Hindlimb muscle (tissue), 1 donor: ENCODE results near the gene LOXHD1. TPM values are rescaled to one million over a fixed set of nuclear protein-coding genes. Genes with fewer than 3 reads are reported as not detected.

Experiments used
- DNase-seq: peaks from one replicate; pipeline ENCODE4 v3.0.0-alpha.2; 2013
- polyA plus RNA-seq: library from polyadenylated mRNA; unstranded; fragments of 120-200 nt; gene quantifications from one replicate; pipeline ENCODE4 v1.2.1, GENCODE V29; 2013; ENCODE audit not compliant: insufficient read length

The LOXHD1 gene
- polyA plus RNA-seq, 1 donor = 2.8 TPM

DNA sequence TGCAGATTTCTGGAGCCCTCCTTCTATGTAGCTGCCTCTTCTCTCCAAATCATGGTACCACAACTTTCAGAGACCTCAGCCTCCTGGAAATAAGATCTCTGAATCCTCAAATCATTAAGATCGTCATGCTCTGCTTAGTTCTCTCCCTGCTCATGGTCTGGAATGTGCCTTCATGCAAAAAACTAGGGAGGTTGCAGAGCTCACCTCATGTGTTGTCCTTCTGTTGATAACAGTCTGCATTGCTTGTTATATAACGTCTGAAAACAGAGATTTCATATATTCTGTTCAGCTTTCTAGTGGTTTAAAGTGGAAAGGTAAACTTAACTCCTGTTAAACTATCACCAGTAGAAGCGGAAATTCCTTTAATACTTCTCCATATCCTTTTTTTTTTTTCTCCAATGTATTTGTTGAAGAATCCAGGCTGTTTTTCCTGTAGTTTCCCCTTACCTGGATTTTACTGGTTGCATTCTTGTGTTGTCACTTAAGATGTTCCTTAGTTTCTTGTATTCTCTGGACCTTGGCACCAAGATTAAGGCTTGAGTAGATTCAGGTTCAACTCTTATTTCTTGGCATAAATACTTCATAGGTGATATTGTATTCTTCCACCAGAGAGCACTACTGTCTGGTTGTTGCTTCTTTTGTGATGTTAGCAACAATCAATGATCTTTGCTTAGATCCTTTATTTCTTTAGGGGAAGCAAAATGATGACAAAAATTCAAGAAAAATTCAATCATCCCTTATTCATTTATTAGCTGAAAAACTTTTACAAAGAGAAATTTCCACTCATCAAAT, 211.3 kb downstream of the LOXHD1 start:
- no peak for DNase-seq

DNA sequence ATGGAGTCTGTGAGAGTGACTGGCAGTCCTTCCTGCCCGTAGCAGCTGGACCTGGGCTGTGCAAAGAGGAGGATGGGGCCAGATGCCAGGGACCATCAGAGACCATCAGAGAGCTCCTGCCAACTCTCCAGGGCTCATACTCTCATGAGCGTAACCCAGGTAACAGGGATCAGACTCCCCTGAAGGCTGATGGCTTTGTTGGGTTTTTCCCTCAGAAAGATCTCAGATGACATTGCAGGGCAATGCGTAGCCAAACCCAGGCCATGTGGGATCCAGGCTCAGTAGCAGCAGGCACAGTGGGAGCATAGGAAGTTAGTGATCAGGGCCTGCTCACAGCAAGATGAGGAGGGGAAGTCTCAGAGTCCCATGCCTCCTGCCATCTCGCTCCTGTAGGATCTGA, 218.0 kb downstream of the LOXHD1 start:
- no peak for DNase-seq

DNA sequence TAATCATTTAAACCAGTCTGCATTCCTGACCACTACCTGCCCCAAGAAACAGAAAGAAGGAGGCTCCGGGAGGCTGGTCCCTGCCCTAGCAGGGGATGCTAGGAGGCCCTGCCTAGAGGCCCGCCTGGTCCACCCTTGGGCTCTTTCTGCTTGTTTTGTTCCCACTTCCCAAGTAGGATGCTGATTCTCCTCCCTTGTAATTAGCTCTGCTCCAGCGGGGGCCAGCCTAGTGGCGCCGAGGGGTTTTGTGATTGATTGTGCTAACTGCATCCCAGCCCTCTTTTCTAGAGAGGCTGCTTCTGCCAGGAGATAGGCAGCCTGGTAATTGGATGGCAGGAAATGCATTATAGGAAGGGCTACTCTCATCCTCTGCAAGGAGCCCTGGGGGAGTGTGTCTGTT, 220.0 kb downstream of the LOXHD1 start:
- DNase-seq = no peak

DNA sequence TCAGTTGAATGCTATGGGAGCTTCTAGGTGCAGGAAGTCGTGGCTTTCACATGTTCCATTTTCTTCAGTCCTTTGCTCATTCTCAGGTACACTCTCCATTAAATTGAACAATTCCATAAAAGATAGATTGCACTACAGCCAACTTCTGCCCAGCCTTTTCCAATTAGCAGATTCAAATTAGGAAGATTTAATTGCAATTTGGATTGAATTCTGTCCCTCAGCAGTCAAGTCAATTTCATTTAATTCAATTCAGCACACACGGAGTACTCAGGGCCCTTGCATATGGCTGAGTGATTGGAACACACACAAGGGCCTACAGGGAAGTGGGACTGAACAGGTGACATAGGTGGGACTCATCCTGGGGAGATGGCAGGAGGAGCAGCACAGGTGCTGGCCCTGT, 220.4 kb downstream of the LOXHD1 start:
- DNase-seq = no peak

DNA sequence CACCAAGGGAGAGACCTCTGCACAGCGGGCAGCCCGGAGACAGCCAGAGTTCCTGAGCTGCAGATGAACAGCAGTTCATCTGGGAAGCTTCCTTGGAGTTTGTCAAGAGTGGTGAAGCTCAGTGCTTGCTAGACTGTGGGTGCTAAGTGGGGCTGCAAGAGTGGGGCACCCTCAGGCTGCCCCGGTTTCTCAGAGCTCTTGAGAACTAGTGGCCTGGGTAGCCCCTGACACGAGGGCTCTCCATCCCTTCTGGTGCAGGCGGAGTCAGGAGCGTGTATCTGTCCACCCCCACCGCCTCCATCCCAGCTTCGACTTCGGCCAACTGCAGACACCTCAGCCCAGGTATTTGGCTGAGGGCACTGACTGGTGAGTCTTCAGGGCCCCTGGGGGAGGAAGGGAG, 222.0 kb downstream of the LOXHD1 start:
- no peak for DNase-seq

DNA sequence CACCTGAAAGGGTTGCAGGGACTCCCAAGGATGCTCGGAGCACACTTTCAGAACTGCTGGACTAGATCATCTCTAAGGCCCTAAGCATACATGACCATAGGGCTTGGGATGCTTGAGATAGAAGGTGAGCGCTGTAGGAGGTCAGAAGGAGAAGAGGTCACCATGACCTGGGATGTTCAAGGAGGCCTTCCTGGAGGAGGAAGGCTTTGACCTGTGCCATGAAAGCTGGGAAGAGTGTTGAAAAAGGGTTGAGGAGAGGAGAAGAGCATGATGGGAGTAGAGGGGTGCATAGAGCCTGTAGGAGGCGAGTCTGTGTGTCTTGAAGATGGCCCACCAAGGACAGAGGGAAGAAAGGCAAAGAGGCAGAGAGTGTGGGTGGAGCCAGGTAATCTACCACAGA, 222.4 kb downstream of the LOXHD1 start:
- no peak for DNase-seq

DNA sequence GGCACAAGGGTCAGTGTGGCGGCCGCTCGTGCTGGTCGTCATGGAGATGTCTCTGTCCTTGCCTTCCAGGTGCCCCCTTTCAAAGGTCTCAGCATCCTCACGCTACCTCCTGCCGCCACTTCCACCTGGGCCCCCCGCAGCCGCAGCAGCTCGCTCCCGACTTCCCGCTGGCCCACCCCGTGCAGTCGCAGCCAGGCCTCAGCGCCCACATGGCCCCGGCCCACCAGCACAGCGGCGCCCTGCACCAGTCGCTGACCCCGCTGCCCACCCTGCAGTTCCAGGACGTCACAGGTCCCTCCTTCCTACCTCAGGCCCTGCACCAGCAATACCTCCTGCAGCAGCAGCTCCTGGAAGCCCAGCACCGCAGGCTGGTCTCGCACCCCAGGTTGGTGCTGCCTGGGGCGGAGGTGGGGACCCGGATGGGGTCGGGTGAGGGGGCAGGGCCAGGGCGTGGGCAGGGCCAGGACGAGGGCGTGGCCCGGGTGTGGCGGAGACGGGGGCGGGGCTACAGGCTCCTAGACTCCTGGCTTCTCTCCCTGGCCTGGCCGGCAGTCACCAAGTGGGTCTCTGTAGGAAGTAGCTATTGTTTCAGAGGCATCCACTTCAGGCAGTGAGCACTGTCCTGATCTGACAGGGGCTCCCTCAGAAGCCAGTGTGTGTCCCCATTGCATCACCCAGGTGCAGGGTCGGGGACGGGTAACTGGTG, 223.7 kb downstream of the LOXHD1 start:
- no peak for DNase-seq

DNA sequence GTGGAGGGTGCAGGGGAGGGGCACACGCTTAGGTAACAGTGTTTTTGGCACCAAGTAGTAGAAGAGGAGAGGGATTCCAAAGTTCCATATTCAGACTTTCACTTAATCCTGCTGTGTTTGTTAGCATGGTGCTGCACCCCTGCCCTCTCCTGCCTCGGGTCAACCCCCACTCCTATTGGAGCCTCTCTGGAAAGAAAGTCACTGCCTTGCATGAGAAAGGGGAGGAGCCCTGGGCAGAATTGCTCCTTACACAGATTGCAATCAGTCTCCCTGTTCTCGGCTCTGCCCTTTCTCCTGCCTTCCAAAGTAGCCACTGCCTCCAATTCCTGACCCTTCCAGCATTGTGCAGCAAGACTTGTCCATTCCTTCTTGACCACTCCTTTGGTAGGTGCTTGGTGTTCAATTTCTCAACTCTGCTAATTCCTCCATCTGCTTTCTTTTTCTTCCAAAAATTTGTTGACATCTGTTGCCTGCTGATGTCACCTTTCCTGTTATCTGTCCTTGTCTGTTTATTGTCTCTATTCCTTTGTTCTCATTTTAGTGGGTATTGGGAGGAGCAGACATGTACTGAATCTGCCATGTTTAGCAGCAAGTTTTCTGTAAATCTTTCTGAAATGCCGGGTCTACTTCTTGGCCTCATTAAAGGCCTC, 225.4 kb downstream of the LOXHD1 start:
- no peak for DNase-seq

DNA sequence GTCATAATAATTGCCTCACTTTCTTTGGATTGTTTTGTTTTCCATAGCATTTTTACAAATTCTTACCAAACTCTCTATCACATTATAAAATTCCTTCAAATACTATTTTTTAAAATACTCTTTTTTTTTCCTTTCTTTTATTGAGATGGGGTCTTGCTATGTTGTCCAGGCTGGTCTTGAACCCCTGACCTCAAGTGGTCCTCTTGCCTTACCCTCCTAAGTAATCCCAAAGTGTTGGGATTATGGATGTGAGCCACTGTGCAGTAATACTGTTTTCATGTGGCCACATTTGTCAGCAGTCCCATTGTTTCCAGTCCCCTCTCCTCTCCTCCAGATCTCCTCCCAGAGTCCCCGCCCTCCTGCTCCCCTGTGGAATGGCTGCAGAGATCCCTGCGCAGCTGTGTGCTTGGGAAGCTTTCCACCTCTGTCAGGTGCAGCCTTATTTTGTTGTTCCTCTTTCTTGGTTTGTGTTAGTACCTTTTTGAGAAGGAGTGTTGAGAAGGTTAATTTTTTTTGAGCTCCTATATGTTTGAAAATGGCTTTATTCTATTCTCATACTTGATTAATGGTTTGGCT, 227.3 kb downstream of the LOXHD1 start:
- DNase-seq = no peak

DNA sequence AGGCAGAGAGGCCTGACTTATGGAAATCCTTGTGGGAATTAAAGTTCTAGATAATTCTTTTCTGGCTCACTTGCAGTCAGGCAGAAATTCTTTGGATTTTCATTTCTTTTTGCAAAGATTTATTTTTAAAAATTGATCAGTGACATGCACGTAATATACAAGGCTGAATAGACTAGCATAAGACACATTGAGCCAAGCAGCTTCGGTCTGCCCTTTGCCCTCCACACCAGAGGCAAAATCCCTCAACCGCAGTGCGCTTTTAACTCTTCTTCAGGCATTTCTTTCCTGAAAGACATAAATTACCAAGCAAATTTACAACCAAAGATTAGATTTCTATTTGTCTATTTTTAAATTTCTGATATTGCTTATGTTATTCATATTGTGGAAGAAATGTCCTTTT, 227.9 kb downstream of the LOXHD1 start:
- DNase-seq = no peak

DNA sequence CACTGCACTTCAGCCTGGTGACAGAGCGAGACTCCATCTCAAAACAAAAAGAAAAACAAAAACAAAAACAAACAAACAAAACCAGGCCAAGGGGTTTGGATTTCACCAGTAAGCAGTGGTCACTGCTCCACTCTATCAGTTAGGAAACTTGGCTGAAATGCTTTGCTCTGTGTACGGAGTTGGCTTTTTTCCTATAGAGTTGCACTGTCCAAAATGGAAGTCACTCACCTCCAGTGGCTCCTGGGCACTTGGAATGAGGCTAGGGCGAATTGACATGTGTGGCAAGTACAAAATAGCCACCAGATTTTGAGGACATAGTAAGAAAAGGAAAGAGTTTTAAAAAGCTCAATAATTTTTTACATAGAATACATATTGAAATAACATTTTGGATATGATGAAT, 228.7 kb downstream of the LOXHD1 start:
- DNase-seq = no peak

DNA sequence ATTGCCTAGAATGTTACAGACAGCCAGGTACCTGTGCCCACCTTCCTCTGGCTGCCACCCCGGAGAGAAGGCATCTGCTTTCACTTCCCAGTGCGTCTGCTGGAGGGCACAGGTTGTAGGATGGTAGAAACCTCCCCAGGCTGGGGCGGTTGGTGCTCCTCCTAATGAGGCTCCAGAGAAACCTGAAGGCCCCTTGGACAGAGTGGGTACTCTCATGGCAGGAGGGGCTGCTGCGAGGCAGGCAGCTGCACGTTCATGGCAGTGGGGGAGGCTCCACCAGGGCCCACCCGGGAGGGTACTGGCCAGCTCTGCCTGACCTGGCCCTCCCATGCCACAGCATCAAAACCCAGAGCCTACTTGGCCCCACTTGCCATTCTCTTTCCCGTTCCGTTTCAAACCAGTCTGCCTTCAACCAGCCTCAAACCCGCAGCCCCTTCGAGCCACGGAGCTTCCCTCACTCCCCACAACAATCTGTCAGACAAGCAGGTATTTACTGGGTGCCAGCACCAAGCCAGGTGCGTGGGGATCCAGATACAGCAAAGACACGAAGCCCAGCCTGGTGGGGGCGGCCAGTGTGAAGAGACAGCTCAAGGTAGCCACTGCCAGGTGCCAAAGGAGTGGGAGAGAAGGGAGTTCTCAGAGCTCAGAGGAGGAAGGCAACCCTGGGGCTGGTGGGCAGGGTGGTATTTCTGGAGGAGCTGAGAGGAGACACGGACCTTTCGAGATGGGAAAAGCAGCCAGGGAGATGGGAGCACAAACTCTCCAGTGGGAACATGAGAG, 229.6 kb downstream of the LOXHD1 start:
- no peak for DNase-seq

Other genes starting within 250 kb of the LOXHD1 start
- gene ST8SIA5, start 99.8 kb upstream of the LOXHD1 start, polyA plus RNA-seq = 6.9 TPM